HFF-Myc (cell line): ENCODE data around the gene TIE1.

ENCODE experiments used
- DNase-seq: peaks from one replicate; pipeline ENCODE4 v3.0.0-alpha.2; 2011; ENCODE audit warnings: low read depth; ENCODE audit errors: extremely low read depth
- H3K4me3 ChIP-seq: replicated peaks from 2 replicates; pipeline ENCODE4 v1.5.1; 2011; ENCODE audit warnings: low read depth, mild to moderate bottlenecking, control low read depth, low read length
- TF ChIP-seq, protein P1 (sequence below): IDR thresholded peaks from 2 replicates; pipeline ENCODE4 v1.5.1; 2012; ENCODE audit warnings: mild to moderate bottlenecking, low read depth, low read length, control low read depth; ENCODE audit errors: missing control alignments

TIE1 gene

DNA sequence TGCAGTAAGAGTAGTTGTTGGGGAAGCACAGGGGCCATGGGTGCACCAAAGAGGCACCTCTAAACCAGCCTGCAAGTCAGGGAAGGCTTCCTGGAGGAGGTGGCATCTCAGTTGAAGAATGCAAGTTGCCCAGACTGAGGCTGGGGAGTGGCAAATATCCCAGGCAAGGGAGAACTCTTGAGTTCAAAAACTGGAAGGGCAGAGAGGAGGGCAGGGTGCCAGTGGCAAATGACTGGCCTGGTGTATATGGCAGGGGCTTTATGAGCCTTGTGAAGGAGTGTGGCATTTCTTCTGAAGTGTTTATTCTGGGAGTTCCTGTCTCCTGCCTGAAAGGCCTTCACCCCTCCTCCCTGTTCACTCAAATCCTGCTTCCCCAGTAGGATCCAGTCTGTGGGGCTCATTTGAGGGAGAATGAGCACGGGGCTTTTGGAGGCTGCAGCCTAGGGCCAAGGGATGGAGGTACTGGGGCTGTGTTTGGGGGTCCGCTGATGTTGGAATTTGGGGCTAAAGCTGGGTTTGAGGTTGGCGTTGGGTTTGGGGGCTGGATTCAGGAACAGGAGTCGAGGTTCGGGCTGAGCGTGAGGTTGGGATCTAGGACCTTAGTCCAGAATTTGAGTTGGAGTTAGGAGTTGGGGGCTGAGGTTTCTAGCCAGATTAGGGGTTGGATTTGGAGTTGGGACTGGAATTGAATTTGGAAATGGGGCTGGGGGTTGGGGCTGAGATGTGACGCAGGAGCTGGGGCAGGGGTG is 31.0 kb upstream of the TIE1 start, which contains the start of gene TMEM125:
TSS of gene TMEM125 (plus strand) at position 357 of the 749 bp plus-strand sequence. CDS start 2,740 bp downstream, outside the sequence.
- TF ChIP-seq, protein P1, sequence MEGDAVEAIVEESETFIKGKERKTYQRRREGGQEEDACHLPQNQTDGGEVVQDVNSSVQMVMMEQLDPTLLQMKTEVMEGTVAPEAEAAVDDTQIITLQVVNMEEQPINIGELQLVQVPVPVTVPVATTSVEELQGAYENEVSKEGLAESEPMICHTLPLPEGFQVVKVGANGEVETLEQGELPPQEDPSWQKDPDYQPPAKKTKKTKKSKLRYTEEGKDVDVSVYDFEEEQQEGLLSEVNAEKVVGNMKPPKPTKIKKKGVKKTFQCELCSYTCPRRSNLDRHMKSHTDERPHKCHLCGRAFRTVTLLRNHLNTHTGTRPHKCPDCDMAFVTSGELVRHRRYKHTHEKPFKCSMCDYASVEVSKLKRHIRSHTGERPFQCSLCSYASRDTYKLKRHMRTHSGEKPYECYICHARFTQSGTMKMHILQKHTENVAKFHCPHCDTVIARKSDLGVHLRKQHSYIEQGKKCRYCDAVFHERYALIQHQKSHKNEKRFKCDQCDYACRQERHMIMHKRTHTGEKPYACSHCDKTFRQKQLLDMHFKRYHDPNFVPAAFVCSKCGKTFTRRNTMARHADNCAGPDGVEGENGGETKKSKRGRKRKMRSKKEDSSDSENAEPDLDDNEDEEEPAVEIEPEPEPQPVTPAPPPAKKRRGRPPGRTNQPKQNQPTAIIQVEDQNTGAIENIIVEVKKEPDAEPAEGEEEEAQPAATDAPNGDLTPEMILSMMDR, result no peak
- H3K4me3 ChIP-seq, result no peak within 1 kb of the TSS
- DNase-seq, result no peak

DNA sequence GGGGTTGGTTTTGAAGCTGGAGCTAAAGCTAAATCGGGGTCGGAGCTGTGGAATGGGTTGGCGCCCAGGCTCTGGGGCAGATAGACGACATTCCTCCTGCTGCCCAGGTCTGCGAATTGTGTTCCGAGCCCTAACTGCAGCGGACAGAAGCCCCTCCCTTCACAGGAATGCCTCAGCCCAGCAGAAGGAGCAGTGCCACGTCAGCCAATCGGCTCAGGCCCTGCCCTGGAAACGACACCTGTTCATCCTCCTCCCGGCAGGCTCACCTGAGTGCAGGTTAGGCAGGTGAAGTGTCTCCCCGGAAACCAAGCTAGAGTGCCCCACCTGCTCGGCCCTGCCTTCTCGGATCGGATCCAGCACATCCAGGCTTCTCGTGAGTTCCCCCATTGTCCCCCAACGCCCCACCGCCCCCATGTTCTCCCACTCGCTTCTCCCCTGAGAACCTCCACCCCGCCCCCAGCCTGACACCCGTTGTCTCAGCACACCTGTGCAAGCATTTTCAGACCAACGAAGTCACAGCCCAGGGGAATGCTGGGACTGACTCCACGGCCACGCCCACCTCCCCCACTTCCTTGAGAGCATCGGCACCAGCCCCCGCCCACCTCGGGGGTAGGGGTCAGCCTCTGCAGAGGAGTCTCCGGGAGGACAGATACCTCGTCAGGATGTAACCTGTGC is 30.2 kb upstream of the TIE1 start:
- TF ChIP-seq, protein P1, result no peak
- H3K4me3 ChIP-seq, result no peak overlapping the region
- DNase-seq, result no peak

DNA sequence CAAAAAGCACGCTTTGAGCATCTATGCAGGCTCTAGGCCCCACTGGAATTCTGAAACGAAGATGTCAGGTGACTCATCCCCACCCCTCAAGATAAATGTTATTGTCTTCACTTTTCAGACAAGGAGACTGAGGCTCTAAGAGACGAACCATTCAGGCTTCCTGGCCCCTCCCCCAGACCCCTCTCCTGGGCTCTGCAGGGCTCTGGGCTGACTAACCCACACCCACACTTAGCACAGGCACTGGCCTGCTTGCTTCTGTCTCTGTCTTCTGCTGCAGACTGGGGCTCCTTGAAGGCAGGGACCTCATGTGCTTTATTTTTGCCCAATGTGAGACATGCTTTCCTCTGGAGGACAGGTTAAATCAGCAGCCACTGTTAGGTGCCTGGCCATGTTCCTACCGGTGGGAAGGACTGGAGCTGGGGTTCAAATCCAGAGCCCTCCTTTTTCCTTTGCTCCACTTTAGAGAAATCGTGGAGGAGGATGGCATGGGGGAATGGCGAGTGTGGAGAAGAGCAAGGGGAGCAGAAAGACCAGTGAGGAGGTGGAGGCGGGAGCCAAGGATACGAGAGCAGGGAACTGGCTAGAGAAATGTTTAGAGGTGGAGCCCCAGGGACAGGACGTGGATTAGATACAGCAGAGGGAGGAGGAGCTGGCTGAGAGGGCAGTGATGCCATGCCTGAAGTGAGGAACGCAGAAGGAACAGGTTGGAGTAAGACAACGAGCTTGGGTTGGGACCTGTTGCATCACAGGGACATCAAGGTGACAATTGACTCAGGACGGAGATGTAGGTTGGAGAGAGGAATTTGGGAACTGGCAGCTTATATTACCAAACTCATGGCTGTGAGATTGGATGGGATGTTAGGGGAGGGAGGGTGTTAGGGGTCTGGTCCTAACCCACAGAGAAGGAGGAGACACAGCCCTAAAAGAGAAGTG is 29.3 kb upstream of the TIE1 start:
- DNase-seq, result no peak

DNA sequence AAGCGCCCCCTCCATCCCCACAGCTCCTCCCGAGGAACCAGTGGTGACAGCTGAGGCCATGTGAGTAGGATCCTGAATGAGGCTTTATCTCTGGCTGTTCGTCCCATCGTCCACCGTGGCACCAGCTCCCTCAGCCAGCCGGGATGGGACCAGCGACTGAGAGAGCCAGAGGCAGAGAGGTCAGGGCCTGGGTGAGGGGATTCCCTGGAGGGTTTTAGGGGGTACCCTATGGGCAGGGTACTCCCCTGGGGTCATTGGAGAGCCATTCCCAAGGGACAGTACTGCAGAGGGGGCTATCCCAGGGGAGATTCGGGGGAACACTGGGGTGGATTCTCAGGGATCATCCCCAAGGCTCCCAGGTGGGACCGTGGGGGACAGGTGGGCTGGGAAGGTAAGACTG is 28.6 kb upstream of the TIE1 start:
- TF ChIP-seq, protein P1, result no peak
- no peak for DNase-seq
- no peak overlapping the region for H3K4me3 ChIP-seq

More for the DNA sequence above, 29.3 kb upstream of the TIE1 start:
- no peak overlapping the region for H3K4me3 ChIP-seq
- TF ChIP-seq, protein P1, result no peak

DNA sequence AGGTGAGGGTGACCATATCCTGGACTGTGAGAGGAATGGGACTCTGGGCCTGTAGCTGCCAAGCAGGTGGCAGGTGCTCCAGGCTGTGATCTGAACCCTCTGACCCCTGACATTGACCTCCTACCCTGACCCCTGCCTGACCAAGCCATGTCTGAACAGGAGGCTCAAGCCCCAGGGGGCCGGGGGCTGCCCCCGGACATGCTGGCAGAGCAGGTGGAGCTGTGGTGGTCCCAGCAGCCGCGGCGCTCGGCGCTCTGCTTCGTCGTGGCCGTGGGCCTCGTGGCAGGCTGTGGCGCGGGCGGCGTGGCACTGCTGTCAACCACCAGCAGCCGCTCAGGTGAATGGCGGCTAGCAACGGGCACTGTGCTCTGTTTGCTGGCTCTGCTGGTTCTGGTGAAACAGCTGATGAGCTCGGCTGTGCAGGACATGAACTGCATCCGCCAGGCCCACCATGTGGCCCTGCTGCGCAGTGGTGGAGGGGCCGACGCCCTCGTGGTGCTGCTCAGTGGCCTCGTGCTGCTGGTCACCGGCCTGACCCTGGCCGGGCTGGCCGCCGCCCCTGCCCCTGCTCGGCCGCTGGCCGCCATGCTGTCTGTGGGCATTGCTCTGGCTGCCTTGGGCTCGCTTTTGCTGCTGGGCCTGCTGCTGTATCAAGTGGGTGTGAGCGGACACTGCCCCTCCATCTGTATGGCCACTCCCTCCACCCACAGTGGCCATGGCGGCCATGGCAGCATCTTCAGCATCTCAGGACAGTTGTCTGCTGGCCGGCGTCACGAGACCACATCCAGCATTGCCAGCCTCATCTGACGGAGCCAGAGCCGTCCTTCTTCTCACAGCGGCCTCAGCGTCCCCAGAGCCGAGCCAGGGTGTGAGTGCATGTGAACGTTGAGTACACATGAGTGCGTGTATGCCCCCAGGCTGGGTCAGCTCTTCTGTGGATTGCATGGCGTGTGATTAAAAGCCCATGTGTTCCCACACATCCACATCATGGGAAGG is 27.9 kb upstream of the TIE1 start:
- H3K4me3 ChIP-seq, result no peak overlapping the region
- no peak for DNase-seq
- TF ChIP-seq, protein P1, result no peak

DNA sequence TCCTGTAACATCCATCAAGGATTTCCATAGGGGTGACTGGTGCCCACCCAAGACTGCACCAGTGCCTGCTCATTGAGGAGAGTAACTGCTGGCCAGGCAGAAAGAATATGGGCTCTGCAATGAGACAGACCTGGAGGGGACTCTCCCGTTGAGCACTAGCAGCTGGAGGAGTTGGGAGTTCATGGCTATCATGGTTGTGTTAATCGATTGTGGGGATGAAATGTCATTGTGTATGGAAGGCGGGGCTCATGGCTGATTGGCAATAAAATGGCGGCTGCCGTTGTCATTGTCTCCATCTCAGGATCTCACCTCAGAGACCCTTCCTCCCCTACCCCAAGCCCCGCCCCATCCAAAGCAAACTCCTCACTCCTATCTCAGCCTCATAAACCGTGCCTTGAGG is 27.1 kb upstream of the TIE1 start:
- no peak for DNase-seq
- TF ChIP-seq, protein P1, result no peak

More for the DNA sequence above, 27.1 kb upstream of the TIE1 start:
- H3K4me3 ChIP-seq, result no peak overlapping the region
